HG02943 (cell line): ENCODE results near the gene LGALS3BP.

Experiments used
- ATAC-seq: cut with Tn5 transposase; IDR thresholded peaks from one replicate; pipeline ENCODE4 v1.9.1; 2021; ENCODE audit warnings: mild to moderate bottlenecking, low read depth, moderate library complexity; ENCODE audit not compliant: unreplicated experiment

The LGALS3BP gene

DNA sequence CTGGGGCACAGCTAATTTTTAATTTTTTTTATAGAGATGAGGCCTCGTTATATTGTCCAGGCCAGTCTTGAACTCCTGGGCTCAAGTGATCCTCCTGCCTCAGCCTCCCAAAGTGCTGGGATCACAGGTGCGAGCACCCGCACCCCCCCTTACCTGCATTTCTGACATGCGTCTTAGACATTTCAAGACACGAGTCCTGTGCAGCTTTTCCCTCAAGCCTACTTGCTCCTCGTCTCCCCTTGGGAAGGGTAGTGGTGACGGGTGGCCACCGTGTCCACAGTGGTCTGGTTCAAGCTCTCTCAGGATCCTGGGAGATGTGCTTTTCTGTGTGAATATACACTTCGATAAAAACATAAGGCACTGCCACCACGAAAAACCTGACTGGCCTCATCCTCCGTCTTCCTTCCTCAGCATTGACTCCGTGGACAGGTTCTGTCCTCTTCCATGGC is 20.2 kb upstream of the LGALS3BP start:
- ATAC-seq, result no peak

DNA sequence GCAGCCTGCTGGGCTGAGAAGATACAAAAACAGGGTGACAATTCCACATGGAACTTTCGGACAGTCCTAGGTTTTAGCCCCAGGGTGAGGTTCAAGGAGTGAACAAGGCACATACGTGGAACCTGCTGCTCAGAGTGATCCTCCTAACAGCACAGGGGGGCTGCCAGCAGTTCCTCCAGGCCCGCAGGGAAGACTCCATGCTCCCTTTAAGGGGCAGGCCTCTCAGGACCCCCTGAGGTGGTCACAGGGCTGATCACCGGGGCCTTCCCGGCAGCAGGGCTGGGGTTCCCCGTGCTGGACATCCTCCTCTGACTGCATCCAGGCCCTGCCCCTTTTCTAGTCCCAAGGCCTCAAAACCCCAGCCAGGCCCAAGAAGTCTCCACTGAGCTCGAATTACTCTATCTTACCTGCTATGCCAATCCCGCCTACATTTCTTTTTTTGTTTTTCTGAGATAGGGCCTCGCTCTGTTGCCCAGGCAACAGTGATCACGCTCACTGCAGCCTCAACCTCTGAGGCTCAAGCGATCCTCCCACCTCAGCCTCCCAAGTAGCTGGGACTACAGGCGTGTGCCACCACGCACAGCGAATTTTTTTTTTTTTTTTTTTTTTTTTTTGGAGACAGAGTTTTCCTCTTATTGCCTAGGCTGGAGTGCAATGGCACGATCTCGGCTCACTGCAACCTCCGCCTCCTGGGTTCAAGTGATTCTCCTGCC is 19.5 kb upstream of the LGALS3BP start:
- no peak for ATAC-seq

DNA sequence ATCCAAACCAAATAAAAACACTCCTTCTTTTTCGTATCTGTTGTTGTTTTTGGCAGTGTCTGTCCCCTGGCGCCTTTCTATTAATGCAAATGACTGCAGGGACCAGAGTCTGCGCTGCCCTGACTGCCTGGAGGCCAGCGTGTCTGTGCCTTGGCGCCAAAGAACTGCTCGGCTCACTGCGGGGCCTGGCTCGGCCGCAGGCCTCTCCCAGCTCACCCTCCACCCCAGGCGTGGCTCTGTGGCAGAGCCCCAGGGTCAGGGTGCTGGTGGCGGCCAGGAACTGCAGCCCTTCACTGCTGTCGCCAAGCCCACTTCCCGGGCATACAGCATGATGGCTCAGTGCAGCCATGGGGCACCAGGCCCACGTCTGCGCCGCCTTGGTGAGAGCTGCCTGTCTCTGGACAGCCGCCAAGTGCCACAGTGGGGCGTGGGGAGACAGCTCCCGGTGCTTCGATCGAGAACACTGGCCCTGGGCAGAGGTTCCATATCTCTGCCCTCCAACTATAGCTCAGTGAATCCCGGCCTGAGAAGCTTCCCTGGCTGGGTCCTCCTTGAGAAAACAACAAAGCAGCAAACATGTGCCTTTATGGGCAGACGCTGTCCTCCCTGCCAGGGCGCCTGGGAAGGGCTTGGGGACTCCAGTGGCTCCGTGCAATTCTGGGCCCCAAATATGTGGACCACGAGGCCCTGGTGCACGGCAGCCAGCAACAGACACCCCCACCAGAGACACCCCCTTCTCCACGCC is 18.8 kb upstream of the LGALS3BP start:
- ATAC-seq, result no peak

DNA sequence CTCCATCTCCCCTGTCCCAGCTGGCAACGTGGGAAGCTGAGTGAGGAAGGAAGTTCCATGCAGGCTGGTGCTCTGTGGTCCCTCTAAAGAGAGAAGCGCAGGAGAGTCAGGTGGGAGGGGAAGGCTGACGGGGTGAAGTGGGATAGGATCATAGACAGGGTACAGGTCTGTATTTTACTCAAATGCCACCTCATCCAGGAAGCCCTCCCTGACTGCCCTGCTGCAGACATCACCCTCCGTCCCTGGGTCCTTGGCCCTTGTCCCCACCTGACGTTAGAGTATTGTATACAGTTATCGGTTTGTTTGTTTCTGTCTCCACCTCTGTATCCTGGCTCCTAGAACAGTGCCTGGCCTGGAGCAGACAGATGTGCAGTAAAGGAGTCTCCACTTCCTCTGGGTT is 18.2 kb upstream of the LGALS3BP start:
- no peak for ATAC-seq

DNA sequence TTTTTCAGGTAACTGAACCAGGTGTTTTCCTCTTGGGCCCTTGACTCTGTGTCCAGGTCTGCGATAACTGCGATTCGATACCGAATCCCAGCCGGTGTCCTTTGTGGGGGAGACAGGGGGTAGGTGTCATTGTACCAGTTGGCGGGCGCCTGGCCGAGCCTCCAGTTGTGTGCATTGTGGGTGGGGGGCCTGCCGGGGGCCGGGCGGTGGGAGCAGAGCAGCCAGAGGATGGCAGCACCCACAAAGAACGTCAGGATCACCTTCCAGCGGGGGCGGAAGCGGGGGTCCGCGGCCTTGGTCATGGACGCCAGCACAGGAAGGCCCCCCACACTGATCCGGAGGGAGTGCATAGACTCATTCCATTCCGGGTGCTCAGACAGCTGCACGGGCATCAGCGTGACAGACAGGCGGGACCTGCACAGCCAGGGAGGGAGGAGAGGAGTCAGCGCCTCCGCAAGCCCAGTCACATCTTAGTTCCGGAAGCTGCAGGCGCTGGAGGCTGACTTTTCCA is 17.6 kb upstream of the LGALS3BP start:
- ATAC-seq, result no peak

DNA sequence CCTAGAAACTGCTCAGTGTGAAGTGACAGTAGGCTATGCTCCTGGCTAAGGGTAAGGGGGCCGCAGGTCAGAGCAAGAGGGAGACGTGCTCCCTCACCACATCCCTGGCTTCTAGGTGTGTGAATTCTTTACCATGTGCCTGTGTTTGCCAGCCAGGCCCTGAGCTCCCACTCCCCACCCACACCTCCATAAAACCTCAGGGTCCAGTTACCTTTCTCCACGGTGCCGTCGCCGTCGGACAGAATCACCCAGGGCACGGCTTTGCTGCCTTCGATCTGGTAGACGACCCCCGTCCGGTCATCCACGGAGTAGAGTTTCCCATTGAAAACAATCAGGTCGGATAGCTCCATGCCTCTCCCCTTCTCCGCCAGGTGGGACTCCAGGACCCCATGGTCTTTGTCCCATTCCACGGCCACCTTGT is 17.1 kb upstream of the LGALS3BP start:
- no peak for ATAC-seq

DNA sequence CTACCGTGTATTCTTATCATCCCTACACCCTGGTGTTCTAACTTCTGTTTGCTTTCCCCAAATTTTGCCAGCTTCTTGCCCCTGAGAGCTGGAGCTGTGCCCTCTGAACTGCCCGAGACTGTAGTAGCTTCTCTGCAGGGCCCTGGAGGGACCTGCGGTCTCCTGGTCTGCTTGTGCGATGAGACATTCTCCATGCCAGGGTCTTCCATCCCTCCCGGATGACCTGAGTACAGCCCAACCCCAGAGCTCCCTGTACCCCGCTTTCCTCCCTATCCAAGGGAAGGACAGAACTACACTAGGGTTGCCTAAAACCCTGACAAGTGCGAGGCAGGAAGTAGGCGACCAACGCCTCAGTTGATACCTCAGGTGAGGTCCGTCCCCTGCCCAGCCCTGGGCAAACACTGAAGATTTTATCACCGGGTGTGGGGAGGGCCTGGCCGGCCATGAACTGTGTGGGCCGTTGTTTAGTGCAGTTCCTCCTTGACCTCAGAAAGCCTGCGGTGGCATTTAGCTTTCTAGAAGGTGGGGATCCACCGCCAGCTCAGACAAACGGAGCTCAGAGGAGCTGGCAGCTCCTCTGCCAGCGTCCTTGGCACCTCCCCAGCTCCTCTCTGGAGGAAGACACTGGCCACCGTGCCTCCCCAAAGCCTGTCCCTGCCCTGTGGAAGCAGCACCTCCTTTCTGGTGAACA is 16.2 kb upstream of the LGALS3BP start:
- no peak for ATAC-seq

DNA sequence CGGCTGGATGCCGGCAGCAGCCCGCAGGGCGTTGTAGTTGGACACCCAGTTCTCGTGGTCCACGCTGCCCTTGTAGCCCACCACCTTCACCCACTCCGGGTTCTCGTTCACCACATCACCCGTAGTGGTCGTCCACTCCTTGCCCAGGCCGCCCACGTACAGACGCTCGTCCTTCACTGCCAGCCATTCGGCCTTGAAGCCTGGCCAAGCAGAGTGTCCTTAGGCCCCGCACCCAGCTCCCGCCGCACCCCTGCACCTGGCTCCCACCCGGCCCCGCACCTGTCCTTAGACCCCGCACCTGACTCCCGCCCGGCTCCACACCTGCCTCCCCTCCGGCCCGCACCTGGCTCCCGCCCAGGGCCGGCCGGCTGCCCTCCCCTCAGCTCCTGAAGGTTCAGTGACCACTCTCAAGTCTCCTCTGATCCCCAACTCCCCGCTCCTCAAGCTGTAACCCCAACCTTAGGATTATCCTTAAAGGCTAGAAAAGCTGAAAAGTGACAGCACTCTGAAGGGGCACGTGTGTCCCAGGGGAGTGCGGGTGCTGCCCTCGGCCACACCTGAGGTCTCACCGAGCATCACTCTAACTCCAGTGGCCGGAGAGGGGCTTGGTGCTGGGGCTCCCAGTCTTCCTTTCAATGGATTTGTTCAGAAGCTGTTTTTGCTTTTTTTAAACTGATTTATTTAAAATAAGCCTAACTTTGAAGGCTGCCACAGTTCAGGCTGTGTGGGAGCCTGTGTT is 15.5 kb upstream of the LGALS3BP start:
- no peak for ATAC-seq

DNA sequence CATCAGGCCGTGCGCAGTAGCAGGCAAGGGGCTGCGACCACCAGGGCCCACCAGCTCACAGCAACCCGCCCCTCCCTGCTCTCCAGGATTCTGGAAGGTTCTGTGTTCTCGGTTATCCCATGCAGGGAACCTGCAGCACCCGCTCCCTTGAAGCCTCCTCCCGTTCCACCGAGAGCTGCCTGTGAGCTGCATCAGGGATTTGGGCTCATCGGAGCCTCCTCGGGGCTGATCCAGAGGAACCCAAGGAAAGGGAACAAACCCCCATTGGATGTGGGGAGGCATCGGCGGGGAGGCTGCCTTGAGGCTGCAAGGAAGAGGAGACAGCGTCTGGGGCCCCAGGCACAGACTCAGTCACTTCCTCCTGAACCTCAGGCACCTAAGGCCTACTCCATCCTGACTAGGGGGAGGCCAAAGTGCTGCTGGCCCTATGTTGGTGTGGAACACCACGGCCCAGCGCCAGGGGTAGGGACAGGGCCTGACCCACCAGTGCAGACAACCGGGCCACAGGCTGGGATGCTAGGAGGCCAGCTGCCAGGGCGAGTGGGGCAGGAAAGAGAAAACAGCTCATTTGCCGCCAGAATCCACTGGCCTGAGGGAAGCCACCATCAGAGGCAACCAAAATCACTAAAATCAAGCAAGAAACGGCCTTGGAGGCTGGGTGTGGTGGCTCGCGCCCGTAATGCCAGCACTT is 14.4 kb upstream of the LGALS3BP start:
- no peak for ATAC-seq

DNA sequence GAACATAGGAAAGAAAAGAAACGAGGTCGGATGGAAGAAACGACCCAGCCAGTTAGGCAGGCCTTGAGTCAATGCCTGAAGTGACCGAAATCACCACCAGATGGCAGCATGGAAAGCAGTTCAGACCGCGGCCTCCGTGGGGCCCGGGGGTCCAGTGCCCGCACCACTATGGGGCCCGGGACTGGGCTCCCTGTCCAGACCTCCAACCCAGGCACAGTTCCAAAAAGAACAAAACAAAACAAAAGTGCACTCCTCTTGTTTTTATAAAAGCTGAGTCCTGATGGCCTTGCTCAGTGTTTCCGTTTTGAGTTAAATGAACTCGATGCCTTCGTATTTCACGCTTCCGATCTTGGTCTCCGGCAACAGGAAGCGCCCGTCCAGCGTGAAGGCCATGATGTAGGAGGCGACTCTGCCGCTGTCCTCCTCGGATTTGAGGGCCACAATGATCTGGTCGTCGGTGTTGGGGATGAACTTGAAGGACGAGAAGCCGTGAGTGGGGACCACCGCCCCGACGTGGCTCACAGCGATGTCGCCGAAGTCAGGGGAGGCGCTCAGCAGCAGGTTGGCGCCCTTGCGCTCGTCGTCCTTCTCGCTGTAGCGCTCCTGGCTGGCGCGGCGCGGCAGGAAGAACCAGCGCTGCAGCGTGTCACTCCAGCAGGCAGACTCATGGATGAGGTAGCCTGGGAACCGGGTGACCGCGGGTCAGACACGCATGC is 13.7 kb upstream of the LGALS3BP start:
- ATAC-seq, result no peak

DNA sequence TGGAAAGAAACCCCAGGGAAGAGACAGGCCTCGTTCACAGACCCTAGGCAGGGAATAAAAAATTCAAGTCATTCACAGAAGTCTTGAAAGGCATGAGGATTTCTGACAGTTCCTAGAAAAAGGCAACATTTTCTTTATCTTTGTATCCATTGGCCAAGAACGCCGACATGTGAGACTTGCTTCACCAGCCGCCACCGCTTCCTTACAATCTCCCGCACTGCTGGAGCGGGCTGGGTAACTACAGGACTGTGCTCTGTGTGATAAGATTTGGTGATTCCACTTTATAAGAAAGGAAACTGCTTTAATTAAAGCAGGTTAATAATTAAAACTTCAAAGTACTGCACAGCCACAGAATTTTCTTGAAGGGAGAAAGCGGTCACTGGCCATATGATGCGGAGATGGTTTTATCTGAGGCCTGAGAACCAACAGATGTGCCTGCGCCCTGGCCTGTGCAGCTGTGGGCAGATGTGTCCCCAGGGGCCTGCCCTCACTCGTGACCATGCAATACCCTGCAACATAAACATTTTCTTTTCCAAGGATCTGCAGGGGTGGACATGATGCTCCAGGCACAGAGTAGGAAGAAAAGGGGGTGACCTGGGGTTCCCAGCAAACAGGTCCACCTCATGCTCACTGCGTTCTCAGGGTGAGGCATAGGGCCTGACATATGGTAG is 13.0 kb upstream of the LGALS3BP start:
- no peak for ATAC-seq

DNA sequence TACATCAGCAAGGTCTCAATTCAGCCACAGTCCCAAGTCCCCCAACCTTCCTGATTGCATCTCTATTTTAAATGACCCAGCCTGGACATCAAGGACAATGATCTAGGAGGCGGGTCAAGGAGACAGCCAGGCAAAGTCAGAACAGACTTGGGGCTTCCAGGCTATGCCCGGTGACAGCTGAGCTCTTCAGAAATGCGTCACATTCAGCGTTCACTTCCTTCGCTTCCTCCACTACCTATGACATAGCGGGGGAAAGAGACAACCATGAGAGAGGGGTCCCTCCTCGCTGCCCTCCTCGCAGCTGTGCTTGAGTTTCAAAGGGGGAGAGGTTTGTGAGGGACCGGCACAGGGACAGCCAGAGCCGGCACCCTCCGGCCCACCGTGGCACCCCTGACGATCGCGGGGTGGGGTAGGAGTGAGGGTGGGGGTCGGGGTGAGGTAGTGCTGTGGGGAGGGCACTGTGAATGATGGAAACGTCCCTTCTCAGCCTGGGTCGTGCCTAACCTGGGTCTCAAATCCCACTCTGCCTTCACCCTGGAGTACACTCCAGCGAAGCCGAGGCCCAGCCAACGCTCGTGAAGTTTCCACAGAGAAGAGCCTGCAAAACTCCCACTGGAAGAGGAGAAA is 12.3 kb upstream of the LGALS3BP start:
- no peak for ATAC-seq

DNA sequence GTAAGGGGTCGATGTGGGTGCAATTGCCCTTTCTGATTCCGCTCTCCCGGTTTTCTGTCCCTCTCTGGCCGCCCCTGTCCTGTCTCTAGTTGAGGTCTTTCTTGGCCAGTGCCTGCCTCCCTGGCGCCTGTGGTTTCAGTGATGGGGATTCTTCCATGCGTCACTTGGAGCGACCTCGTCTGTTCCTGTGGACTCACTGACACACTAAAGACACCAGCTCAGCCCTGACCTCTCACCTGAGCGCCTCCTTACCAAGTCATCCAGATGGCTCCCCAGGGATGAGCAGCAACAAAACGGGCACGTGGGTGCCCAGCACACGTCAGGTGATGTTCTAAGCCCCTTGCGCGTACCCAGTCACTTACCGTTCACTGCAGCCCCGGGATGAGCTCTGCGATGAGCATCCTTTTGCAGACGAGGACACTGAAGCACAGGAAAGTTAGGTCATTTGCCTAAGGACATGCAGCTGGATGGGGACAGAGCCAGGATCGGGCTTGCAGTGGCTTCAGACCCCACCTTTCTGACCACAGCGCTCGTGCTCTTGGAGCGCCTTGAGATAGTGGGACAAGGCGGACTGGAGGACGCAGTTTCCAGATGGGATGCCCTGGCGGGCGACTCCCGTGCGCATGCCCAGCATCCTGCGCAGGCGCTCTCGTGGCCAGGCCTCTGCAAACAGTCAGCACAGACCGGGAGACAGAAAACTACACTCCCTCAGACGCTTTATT is 11.5 kb upstream of the LGALS3BP start:
- no peak for ATAC-seq

DNA sequence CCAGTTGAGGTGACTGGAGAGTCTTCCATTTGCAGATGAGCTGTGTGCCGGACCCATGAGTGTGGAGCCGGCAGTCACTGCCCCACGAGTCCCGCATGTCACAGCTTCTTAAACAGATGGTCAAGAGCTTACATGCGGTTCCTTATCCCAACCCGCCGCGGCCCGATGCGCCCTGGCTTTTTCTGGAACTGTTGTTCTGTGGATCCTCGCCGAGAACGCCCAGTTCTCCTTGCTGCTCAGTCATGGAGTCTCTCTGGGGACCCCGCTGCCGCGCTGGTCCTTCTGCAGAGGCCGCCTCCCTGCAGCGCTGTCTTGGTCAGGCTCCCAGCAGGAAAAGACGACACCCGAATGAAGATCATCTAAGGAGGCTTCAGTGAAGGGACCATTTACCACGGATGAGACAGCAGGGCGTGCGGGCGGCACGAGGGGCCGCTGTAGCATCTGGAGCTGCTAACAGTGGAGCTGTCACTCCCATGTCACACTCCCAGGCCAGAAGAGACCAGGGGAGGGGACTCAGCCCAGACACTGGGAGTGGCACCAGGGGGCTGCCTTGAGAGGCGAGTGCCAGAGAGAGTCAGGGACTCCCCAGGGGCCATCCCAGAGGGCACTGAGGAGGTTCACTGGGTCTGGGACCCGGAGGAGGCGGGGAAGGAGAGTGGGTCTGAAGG is 10.8 kb upstream of the LGALS3BP start:
- no peak for ATAC-seq

DNA sequence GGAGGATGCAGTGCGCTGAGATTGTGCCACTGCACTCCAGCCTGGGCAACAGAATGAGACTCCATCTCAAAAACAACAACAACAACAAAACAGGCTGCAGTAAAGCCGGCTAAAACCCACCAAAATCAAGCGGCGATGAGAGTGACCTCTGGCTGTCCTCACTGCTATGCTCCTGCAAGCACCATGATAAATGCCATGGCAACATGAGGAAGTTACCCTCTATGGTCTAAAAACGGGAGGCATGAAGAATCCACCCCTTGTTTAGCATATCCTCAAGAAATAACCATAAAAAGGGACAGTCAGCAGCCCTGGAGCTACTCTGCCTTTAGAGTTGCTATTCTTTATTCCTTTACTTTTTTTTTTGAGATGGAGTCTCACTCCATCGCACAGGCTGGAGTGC is 8.4 kb upstream of the LGALS3BP start:
- ATAC-seq, result no peak

DNA sequence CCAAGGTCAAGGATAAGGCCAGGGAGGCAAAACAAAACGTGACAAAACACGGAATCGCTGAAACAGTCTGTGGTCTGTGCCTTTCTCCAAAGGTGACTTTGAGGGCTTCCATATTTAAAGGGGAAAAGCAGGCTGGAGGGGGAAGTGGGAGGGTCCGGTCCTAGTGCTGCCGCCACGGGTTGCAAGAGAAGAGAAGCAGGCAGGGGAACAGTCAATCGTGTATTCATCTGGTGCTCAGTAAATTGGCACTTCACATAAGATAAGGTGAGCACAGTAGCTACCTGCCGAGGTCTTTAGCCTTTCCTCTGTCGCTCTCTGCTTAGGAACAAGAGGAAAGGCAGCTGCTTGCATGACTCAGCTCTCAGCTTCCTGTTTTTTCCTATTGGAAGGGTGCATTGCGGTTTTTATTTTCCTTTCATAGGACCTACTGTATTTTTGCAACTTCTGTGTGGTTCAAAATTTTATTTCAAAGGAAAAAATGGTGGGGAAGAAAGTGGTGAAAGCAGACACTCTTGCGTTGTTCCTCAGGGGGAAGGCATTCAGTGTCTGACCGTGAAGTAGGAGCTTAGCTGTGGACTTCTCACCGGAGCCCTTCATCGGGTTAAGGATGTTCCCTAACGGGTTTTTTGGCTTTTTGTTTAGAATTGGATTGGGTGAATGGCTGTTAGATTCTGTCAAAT is 7.1 kb upstream of the LGALS3BP start:
- no peak for ATAC-seq
